ENCODE data around the gene TMC3. TPM values are rescaled to one million over a fixed set of nuclear protein-coding genes. Genes with fewer than 3 reads are reported as not detected.

Gene TMC3
- total RNA-seq, 1 donor, result not detected

- peak; percentile 76 to 95 (median 93) for DNase-seq (ENCODE audit: low read depth in 2 of 3, low spot score in 2 of 3)
Observed at GRCh38 chr15:81323944-81324881, 49.8 kb downstream of the TMC3 start, which contains the start of gene STARD5. STARD5 (minus strand) TSS chr15:81324141; CDS start chr15:81324099, 42 bp downstream.

GRCh38 chr15:81323559-81323943, 50.5 kb downstream of the TMC3 start:
- no peak for DNase-seq (ENCODE audit: low read depth in 2 of 3, low spot score in 2 of 3)

DNA sequence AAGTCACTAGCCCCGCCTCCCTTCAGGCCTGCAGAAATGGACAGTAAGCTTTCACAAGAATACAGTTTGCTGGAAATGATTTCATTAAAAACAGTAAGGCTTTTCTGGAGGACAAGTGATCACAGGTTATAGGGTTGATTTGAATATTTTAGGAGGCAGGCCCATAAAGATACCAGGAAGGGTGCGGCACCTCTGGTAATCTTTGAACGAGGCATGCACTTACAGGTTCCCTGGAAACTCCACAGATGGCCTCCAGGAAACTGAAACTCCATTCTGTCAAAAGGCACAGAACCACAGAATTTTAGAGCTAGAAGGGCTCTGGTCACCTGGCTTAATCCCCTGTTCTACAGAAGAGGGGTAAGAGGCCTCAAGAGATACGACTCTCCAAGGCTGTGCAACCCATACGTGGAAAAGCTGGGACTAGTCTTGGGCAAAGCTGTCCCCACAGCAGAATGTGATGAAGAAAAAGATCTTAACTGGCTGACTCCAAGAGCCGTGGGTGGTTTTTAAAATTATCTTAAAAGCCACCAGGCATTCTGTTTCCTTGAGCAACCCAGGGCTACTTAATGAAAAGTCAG, 51.2 kb downstream of the TMC3 start:
- no peak for DNase-seq (ENCODE audit: low read depth in 2 of 3, low spot score in 2 of 3)

DNA sequence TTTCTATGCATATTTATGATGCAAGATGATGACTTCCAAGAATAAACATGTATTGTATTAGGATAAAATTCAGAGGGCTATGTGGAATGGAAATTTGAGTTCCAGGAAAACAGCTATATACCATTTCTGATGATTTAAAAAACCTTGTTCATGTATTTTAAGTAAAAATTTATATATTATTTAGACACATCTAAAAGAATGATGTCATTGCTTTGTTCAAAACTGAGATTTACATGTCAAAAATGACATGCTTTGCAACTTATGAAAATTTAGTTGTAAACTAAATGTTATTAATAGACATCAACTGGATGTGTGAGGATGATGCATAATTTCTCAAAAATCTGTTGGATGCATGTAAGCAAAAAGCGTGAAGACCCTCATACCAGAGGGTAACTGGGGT, 52.3 kb downstream of the TMC3 start:
- DNase-seq (ENCODE audit: low read depth in 2 of 3, low spot score in 2 of 3), result no peak

DNA sequence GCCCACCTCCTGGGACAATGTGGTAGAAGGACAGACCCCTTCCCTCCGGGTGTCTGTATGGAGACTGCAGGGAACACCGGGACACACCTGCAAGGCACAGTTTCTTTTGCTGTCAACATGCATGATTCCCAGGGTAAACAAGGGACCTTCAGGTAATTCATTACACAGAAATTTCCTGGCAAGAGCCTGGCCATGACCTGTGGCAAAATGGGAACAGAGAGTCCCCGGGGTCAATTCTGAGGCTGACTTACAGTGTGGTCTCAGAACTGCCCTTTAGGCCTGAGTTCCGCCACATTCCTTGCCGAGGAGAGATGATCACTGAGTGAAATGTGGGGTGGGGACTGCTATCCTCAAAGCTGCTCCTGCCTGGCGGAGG, 56.4 kb downstream of the TMC3 start:
- DNase-seq (ENCODE audit: low read depth in 2 of 3, low spot score in 2 of 3), result no peak

GRCh38 chr15:81316267-81316666, 57.7 kb downstream of the TMC3 start:
- DNase-seq (ENCODE audit: low read depth in 2 of 3, low spot score in 2 of 3), result no peak

DNA sequence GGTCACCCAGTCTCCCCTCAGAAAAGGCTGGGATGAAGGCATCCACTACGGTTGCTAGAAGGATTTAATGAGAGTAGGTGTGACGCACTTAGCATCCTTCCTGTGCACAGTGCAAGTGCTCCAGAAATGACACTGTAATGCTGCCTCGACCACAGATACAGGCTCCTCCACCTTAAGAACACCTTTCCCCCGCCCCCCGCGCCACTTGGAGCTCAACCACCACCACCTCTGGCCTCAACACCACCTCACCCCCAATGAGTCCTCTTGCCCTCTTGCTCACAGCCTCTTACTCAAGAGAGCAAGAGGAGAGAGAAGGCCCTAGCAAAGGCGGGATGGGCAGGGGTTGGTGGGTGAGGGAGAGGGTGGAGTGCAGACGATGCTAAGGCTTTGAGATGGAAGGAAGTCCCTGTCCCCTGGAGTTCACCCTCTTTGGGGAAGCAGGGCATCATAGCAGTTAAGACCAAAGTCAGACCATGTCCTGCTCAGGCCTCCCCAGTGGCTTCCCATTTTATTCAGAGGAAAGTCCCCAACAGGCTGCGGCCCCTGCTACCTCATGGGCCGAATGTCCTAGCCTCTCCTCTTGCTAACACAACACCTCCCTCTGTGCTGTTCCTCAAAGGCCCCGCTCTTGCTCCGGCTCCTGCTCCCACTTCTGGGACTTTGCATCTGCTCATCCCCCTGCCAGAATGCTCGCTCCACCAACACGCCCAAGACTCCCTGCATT, 58.4 kb downstream of the TMC3 start:
- no peak for DNase-seq (ENCODE audit: low read depth in 2 of 3, low spot score in 2 of 3)

GRCh38 chr15:81314378-81314777, 59.6 kb downstream of the TMC3 start:
- no peak for DNase-seq (ENCODE audit: low read depth in 2 of 3, low spot score in 2 of 3)

- DNase-seq (ENCODE audit: low read depth in 2 of 3, low spot score in 2 of 3), result no peak
Observed at GRCh38 chr15:81313686-81314085, 60.3 kb downstream of the TMC3 start.

DNA sequence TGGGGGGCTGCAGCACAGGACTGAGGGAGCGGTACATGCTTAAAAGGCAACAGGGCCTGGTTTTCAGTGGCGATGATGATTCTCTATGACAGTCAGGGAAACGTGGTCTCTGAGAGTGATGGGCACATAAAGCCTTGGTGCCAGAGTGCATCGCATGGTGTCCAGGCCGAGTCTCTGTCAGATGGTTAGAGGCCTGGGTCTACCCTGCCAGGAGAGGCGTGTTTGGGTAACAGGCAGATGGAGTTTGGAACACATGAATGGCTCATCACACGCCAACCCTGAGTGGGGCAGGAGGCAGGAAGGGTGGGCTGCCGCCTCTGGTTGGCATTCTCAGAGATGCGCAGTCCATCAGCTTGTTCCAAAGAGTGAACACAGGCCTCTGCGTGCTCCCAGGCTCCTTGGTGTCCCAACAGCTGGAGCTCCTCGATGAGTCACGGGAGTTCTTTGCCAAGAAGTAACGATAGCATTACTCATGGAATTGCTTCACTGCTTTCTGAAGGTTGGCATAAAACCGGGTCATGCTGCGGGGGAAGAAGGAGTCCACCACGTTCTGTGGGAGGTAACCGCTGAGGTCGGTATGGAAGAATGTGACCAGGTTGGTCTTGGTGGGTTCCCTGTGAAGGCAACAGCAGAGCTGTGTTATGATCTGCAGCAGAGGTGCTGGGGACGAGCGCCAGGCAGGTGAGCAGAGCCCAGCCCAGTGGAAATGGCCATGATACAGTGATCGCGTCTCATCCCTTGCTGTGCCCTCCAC, 61.0 kb downstream of the TMC3 start:
- no peak for DNase-seq (ENCODE audit: low read depth in 2 of 3, low spot score in 2 of 3)

DNA sequence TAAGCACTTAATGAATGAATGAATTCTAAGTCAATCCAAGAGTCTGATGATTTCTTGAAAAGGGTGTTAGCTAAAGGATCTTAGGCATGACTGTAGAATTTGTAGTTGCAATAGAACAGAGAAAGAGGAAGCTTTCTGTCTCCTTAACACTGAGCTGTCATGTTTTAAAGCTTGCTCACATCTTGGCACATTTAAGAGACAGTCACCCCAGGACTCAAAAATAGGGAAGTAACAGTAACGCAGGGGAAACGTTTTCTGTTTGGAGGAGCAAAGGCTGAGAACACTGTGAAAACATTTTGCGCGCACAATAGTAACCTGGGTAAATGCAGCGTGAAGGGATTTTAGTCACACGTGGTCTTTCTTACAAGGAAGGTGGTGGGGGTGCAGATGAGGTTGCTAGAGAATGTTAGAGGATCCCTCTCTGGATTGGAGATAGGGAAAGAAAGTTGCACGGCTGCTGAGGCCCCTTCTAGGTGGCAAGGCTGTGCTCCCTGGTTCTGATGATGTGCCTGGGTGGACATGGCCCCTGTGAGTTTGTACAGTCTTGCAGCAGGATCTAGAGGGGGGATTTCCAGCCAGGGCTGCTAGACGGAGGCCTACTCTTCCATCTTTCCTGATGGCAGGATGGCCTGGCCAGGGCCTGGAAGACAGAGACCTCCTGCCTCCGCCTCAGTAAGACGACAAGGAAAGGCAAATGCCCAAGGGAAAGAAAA, 62.1 kb downstream of the TMC3 start:
- DNase-seq (ENCODE audit: low read depth in 2 of 3, low spot score in 2 of 3), result peak in 2 of 3 donors; percentile 75 to 89

GRCh38 chr15:81310480-81310879, 63.5 kb downstream of the TMC3 start:
- no peak for DNase-seq (ENCODE audit: low read depth in 2 of 3, low spot score in 2 of 3)

GRCh38 chr15:81309647-81310450, 64.2 kb downstream of the TMC3 start:
- no peak for DNase-seq (ENCODE audit: low read depth in 2 of 3, low spot score in 2 of 3)

DNA sequence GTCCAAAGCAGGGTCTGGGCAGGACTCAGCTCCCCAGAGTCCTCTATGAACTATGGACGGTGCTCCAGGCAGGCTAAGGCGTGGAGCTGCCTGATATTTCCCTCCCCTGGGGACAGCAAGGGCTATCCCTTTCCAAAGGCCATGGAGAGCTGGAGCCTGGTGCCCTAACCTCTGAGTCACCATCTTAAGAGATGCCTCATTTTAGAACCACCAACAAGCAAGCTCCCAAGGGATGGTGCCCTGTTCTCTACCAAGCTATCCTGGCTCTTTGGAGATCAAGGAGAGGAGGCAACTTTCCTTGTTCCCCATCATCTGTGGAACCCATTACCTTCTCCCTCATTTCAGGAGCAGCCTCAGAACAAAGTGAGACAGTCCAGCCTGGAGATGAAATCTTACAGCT, 65.8 kb downstream of the TMC3 start:
- DNase-seq (ENCODE audit: low read depth in 2 of 3, low spot score in 2 of 3), result no peak

DNA sequence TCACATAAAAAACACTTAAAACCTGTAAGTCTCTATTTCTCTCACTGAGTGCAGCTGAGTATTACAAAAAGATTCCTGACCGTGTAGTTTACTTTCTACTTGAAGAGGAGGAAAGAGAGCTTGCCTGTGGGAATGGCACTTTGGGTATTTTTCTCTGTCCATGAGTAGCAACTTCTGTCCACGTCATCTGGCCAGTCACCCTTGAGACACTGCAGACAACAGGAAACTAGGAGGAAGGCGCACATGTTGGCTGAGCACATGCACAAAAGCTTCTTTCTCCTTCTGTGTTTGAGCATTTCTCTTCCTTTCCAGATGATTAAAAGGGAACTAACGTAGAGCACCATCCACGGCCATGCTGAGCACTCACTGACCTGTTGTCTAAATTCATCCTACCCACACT, 69.8 kb downstream of the TMC3 start:
- no peak for DNase-seq (ENCODE audit: low read depth in 2 of 3, low spot score in 2 of 3)

GRCh38 chr15:81303244-81304225, 70.5 kb downstream of the TMC3 start:
- no peak for DNase-seq (ENCODE audit: low read depth in 2 of 3, low spot score in 2 of 3)

GRCh38 chr15:81302701-81303109, 71.3 kb downstream of the TMC3 start:
- DNase-seq (ENCODE audit: low read depth in 2 of 3, low spot score in 2 of 3), result no peak

DNA sequence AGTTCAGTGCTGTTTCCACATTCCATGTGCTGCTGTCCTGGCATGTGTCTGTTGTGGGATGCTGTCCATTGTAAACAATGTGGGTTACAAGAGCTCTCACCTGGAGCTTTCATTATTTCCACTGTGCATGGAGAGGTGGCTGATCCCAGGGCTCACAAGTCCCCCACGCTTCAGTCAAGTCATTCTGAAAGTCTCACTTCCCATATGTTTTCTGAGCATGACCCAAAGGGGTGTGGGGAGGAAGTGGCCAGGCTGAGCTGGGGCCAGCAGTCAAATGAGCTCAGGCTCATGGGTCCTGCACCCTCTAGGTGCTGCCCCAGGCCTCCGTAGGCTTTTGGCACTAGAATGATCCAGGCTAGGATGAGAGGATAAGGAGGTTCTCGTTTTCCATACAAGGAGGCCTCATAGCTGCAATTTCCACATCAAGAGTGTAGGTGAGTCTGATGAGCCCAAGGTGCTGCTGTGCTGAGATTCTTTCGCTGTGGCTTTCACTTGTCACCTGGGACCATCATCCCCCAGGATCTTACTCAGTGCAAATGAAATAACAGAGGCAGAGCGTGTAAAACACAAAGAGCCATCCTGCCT, 72.1 kb downstream of the TMC3 start:
- DNase-seq (ENCODE audit: low read depth in 2 of 3, low spot score in 2 of 3), result no peak
